ENCODE measurements around the gene PANK4.
A peak's percentile ranks its signal among the peaks of the same experiment; 100 is the strongest.

The PANK4 gene

DNA sequence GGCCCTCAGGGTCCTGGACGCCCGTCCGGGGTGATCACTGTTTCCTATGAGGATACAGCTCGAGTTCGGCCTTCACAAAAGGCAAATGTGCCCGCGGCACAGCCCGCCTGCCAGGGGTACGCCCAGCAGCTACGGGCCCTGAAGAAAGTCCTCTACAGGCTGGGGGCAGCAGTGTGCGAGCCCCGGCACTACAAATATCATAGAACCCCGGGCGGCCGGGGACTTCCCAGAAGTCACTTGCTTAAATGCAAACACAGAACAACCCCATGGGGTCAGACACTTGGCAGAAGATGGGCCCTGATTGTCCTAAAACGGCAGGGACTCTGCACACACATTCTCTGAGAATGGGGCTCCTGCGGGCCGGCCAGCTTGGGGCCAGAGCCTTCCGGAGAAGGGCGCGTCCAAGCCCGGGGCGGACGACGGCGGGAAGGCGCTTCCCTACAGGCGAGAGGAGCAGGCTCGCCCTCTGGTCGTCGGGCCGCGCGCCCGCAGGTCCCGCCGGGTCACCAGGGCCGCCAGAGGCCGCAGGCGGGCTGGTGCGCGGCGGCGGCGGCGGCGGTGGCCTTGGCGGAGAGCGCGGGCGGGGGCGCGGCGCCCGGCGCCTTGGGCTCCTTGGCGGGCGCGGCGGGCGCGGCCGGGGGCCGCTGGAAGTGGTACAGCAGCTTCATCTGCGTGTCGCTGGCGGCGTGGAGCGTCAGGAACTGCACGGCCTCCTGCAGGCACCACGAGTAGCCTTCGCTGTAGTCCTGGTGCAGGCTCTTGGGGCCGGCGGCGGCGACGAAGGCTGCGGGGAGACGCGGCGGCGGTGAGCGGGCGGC, 2.8 kb upstream of the PANK4 start:
- DNase-seq (ENCODE audit: low spot score), result no peak

GRCh38 chr1:2528611-2528965, 2.2 kb upstream of the PANK4 start:
- no peak for DNase-seq (ENCODE audit: low spot score)

- no peak for DNase-seq (ENCODE audit: low spot score)
Observed at GRCh38 chr1:2528016-2528415, 1.6 kb upstream of the PANK4 start.

GRCh38 chr1:2527556-2527860, 1.1 kb upstream of the PANK4 start:
- no peak for DNase-seq (ENCODE audit: low spot score)

DNA sequence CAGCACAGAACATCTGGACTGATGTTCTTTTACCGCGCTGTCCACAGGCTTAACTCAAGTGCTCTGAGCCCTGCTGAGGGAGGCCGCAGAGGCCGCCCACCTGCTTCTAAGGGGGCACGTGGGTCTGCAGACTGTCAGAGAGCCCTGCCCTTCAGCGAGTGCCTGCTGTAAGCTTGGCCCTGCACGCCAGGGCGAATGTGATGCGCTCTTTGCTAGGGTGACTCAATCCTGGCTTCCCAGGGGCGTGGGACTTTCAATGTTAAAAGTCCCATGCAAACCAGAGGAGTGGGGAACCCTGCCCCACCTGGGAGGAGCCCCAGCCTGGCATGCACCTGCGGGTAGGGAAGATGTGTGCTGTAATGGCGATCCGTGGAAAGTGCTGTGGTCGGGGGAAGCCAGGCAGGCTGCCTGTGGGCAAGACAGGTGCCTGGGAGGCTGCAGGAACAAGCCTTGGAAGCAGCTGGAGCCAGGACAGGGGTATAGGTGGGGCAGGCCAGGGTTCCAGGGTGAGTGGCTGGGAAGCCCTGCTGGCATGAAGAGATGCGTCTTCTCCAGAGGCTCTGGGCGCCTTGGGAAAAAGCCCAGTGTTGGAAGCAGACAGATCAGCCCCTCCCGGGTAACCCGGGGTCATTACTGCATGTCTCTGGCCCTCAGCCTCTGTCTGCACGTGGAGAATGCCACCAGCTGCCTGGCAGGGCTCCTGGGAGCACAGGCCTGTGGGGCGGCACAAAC, 594 bp upstream of the PANK4 start:
- peak; percentile 69 for DNase-seq (ENCODE audit: low spot score)

GRCh38 chr1:2525572-2525919, 850 bp downstream of the PANK4 start:
- DNase-seq (ENCODE audit: low spot score), result no peak

DNA sequence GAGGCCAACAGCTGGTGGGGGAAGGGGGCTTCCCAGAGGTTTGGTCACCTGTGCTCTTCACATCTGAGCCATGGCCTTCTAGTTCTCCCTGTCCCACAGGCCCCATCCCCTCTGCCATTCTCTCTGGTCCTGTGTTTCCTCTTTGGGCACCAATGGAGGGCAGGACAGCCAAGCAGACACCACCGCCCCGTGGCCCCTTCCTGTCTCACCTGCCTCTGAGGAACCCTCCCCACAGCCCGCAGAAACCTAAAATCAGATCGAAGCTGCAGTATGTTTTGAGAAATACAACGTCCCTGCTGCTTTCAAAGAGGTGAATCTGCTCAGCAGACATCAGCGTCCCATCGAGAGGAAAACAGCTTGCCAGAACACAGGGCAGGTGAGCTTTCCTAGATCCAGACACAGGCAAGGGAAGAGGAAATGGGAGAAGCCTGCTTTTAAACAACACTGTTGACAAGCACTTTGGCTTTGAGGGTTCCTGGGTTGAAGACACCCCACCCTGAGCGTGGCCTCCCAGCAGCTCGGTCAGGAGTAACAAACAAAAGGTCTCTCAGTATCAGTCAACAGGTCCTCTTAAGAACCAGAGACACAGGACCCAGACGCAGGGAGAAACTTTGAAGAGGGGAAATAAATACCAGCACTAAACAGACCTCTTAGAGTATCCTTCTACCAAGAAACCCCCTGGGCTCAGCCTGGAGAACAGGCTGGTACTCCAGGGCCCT, 2.3 kb downstream of the PANK4 start:
- no peak for DNase-seq (ENCODE audit: low spot score)

DNA sequence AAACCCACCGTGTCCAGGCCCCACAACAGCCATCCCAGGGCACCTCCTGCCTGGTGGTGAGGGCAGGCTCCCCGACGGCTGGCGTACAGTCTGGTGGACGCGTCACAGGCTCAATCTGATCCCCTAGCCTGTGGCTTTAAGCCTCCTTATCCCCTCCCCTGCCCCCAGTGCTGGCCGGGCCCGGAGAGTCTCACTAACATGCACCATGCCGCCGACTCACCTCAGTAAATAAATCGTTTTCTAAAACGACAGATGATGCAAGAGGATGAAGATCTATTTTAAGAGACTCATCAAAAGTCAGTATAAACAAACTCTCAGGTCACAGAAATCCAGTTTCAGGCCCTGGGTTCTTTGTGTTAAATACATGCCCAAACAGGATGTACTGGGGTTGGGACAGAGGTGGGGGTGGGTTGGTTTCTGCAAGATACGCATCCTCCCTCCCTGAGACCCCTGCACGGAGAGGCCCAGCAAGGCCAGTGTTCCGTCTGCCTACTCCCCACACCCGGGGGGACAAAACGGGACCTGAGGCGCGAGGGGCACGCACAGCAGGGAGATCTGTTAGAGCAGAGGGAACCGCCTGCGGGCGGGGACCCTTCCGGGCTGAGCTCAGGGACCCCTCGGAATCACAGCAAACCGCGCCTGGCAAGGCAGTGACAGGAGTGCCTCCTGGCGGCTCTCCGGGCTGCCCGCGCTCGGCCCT, 3.1 kb downstream of the PANK4 start:
- DNase-seq (ENCODE audit: low spot score), result no peak

DNA sequence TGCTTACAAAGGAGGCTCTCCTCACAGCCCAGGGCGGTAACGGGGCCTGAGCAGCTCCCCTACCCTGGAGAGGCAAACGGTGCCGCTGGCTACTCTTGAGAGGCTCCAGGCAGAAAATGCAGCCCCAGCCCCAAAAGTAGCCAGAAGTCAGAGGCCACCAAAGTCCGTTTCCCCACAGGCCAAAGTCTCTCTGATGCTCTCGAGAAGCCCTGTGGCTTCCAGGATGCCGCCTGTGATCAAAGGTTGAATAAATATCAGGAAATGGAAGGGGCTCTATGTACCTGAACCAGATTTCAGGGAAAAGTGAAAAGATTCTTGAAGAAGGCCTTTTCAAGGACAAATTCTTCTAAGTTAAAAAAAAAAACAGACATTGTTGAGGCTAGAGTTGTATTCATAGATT, 4.2 kb downstream of the PANK4 start:
- no peak for DNase-seq (ENCODE audit: low spot score)

DNA sequence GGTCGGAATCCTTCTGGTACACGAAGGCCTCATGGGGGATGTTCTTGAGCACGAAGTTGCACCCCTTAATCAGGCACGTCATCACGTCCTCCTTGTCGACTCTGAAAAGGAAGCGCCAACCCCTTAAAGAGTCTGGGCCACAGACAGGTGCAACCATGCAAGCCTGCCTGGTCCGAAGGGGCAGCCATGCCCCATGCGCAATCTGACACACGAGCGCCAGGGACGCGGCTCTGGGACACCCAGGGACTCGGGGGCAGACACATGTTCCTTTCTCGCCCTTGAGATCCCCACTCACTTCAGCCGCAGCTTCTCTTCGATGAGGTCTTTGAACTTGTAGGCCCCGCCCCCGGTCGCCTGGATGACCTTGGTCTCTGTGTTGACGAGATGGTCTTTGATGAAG, 5.6 kb downstream of the PANK4 start:
- DNase-seq (ENCODE audit: low spot score), result no peak

DNA sequence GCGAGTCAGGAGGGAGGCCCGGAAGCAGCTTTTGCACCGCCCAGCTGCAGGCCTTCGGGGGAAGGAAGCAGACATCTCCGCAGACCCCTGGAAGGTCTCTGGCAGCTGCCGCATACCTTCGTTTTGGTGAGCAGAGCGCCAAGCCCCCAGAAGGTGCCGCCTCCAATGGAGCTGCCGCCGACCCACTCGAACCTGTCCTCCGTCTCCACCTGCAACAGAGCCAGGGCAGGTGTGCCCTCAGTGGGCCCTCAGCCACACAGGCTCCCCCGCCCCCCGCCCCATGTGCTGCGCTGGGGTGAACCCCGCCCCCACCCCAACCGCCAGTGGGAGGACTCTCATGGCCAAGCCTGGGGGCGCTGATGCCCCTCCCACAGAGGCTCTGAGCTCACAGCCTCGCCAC, 6.2 kb downstream of the PANK4 start:
- DNase-seq (ENCODE audit: low spot score), result no peak

DNA sequence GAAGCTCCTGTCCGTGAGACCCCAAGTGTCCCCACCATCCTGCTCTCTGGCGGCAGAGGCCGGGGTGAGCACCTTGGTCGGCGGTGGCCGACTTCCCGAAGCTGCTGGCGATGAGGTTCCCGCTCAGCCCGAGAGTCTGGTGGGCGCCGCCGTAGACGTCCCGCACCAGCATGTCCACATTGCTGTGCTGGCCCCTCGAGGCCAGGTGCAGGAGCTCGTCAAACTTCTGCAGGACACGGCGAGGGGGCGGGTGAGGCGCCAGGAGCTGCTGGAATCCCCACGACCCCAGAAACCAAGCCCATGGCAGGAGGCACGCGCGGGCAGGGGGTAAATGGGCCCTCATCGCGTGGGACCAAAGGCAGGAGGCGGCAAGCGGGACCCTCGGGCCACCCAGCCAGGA, 6.7 kb downstream of the PANK4 start:
- no peak for DNase-seq (ENCODE audit: low spot score)

- DNase-seq (ENCODE audit: low spot score), result no peak
Observed at GRCh38 chr1:2519029-2519685, 7.2 kb downstream of the PANK4 start.

DNA sequence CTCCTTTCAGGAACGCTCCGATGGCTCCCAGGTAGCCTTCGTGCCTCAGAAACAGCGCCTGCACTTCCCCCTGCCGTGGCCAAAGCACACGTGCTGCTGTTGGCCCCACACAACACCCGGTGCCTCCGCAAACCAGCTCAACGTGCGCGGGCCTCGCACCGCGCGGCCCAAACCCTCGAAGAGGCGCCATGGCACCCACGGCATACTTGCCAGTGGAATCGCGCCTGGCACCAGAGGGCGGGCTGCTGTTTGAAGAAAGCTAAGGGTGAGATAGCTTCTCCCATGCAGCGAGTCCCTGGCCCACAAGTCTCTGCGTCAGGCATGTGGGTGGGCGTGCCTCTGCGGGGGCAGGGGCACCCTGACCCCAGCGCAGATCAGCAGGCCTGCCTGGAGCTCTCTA, 7.9 kb downstream of the PANK4 start:
- DNase-seq (ENCODE audit: low spot score), result no peak

GRCh38 chr1:2517966-2518365, 8.4 kb downstream of the PANK4 start:
- DNase-seq (ENCODE audit: low spot score), result no peak

DNA sequence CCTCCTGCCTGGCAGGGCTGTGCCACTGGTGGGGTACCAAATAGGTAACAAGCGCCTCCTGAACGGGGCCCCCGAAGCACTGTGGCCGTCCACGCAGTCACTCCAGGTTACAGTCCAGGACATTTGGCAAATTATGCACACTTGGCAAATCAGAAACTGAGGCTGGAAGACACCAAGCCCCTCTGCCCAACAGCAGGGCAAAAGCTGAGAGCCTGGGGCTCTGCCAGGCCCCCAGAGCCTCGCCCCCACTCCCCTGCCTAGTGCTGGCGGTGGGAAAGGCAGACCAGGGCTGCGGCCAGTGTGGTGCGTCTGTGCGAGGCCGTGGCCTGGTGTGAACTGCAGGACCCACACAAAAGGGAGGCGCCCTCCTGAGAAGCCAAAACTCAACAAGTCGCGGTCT, 9.4 kb downstream of the PANK4 start:
- no peak for DNase-seq (ENCODE audit: low spot score)

GRCh38 chr1:2516124-2516523, 10.3 kb downstream of the PANK4 start:
- DNase-seq (ENCODE audit: low spot score), result no peak

DNA sequence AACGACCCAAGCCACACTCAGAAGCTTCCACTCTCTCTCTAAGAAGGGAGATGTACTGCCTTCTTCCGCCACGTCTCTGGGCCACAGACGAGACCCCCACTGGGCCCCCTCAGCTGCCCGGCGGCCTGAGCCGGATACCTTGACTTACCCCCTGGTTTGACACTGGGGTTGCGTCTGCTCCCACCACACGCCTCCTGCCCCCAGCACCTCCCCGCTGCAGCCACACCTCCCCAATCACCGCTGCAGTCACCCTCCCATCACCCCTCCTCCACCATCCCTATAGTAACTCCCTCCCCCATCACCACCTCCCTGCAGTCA, 10.7 kb downstream of the PANK4 start:
- no peak for DNase-seq (ENCODE audit: low spot score)

GRCh38 chr1:2514863-2515762, 11.3 kb downstream of the PANK4 start:
- DNase-seq (ENCODE audit: low spot score), result no peak

DNA sequence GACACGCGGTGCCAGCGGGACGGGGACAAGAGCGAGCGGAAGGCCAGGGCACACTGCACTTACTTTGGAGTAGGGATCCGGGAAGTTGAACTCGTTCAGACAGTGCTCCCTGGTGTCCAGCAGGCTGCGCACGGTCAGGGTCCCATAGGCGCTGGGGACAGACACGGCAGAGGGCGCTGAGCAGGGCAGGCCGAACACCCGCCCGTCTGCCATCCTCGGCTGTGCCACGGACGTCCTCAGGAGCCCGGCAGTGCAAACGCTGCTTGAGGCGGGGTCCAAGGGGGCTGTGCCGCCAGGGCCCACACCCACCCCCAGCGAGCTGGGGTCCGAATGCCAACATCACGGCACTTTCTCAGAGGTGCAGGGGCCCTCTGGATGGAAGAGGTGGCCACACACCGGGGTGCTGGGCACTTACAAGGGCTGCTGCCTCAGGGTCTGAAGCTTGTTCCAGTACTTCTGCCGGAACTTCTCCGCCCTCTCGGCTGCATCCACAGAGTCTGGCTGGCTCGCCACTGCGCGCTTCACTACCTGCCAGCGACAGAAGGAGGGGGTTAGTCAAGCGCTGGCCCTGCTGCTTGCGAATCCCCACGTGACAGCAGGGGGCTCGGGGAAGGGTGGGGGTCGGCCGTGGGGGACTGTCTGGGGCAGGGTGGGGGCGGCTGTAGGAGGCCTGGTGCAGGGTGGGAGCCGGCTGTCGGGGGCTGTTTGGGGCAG, 12.3 kb downstream of the PANK4 start:
- no peak for DNase-seq (ENCODE audit: low spot score)

All from SK-N-DZ (cell line).